BE2C (cell line): Measurements from ENCODE around the gene RBM14.
A peak's percentile ranks its signal among the peaks of the same experiment; 100 is the strongest.

ENCODE experiments used
- DNase-seq: peaks from one replicate; pipeline ENCODE4 v3.0.0-alpha.2; 2020
- H3K27me3 ChIP-seq: fragments of 250-450 bp; sonication (Bioruptor Pico); 2 replicates; pipeline ENCODE4 v1.5.1; 2020; ENCODE audit warnings: mild to moderate bottlenecking
- H3K36me3 ChIP-seq: fragments of 250-450 bp; sonication (Bioruptor Pico); 2 replicates; pipeline ENCODE4 v1.5.1; 2020; ENCODE audit warnings: mild to moderate bottlenecking
- H3K4me1 ChIP-seq: fragments of 250-450 bp; sonication (Bioruptor Pico); 2 replicates; pipeline ENCODE4 v1.5.1; 2020
- H3K4me3 ChIP-seq: 2 replicates; pipeline ENCODE4 v1.5.1; 2011; ENCODE audit warnings: low read depth, low read length
- H3K9me3 ChIP-seq: fragments of 250-450 bp; sonication (Bioruptor Pico); 2 replicates; pipeline ENCODE4 v1.5.1; 2020
- TF ChIP-seq, protein P1 (sequence below): IDR thresholded peaks from 2 replicates; pipeline ENCODE4 v1.5.1; 2012; ENCODE audit warnings: mild to moderate bottlenecking, low read depth, low read length

Gene RBM14

DNA sequence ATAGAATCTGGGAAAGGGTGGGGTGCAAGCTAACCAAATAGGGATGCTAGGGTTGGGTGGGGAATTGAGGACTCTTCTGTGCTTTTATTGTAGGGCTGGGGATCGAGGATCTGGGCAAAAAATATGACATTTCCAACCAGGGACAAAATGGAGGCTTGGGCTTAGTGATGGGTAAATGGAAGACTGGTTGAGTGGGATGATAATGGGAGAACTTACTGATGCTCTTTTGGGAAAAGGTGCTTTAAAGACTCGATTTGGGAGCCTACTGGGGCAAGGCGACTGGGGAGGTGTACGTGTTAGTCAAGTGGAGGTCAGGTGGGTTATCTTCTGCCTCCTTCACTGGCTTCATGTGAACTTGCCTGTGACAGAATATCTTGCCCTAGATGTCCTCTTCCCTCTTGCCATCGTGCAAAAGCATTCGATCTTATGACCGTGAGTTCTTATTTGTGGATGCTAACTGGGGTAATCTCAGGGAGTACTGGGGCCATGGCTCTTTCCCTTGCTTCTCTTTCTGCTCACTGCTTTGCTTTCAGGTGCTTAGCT is 11.7 kb downstream of the RBM14 start:
- H3K36me3 ChIP-seq: peaks cover 98% of the 10 kb centered on the region
- DNase-seq: no peak
- no peaks in the 10 kb centered on the region for H3K4me1 ChIP-seq

GRCh38 chr11:66629356-66629755 is 12.9 kb downstream of the RBM14 start:
- Histone ChIP-seq H3K36me3 (peaks cover 93% of the 10 kb centered on the region), H3K4me1 (no peaks in the 10 kb centered on the region), H3K27me3 (no peaks in the 10 kb centered on the region), H3K4me3 (no peak overlapping the region), H3K9me3 (no peaks in the 10 kb centered on the region)
- TF ChIP-seq, protein P1, sequence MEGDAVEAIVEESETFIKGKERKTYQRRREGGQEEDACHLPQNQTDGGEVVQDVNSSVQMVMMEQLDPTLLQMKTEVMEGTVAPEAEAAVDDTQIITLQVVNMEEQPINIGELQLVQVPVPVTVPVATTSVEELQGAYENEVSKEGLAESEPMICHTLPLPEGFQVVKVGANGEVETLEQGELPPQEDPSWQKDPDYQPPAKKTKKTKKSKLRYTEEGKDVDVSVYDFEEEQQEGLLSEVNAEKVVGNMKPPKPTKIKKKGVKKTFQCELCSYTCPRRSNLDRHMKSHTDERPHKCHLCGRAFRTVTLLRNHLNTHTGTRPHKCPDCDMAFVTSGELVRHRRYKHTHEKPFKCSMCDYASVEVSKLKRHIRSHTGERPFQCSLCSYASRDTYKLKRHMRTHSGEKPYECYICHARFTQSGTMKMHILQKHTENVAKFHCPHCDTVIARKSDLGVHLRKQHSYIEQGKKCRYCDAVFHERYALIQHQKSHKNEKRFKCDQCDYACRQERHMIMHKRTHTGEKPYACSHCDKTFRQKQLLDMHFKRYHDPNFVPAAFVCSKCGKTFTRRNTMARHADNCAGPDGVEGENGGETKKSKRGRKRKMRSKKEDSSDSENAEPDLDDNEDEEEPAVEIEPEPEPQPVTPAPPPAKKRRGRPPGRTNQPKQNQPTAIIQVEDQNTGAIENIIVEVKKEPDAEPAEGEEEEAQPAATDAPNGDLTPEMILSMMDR: no peak
- no peak for DNase-seq

More for the DNA sequence above, 11.7 kb downstream of the RBM14 start:
- TF ChIP-seq, protein P1: no peak
- Histone ChIP-seq H3K27me3 (no peaks in the 10 kb centered on the region), H3K4me3 (no peak overlapping the region), H3K9me3 (no peaks in the 10 kb centered on the region)

DNA sequence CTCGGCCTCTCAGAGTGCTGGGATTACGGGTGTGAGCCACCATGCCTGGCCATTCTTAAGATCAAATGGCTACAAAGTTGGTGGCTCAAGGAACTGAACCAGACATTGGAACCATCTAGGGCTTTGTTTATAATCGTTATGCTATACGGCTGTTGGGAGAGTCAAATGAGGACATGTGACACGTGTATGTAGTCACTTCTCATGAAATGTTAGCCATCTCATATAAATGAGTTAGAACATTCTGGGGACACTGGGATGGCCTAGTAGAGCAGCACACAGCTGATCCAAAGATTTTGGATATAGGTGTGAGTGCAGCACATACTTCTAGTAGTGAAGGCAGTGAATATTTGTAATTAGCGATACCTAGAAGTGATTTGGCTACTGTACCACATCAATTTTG is 15.5 kb downstream of the RBM14 start:
- Histone ChIP-seq H3K4me1 (no peaks in the 10 kb centered on the region), H3K9me3 (no peaks in the 10 kb centered on the region), H3K36me3 (peaks cover 72% of the 10 kb centered on the region), H3K27me3 (no peaks in the 10 kb centered on the region), H3K4me3 (no peak overlapping the region)
- no peak for DNase-seq
- TF ChIP-seq, protein P1: no peak

- TF ChIP-seq, protein P1: no peak
- Histone ChIP-seq H3K4me1 (peaks cover 2% of the 10 kb centered on the region; the same call in 1 of the 2 replicates), H3K27me3 (no peaks in the 10 kb centered on the region), H3K9me3 (no peaks in the 10 kb centered on the region), H3K4me3 (no peak overlapping the region), H3K36me3 (peaks cover 61% of the 10 kb centered on the region)
- no peak for DNase-seq
These were observed 16.5 kb downstream of the RBM14 start for GRCh38 chr11:66632952-66633351.

DNA sequence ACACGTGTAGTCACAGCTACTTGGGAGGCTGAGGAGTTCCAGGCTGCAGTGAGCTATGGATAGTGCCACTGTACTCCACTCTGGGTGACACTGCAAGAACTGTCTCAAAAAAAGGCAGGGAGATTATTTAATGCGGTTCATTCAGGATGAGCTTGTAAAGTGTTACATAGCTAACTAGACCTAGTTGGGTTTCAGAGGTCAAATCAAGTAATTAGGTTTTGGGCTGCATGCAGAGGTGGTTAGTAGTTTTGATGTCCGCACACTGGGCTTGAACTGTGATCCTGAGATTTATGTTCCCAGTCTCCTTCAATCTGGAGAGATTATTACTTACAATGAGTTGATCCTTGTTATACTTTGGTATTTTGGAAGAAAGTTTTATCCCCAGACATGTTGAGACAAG is 20.0 kb downstream of the RBM14 start:
- Histone ChIP-seq H3K36me3 (peaks cover 52% of the 10 kb centered on the region), H3K9me3 (no peaks in the 10 kb centered on the region), H3K27me3 (no peaks in the 10 kb centered on the region), H3K4me3 (no peak overlapping the region), H3K4me1 (peaks cover 2% of the 10 kb centered on the region; the same call in 1 of the 2 replicates)
- TF ChIP-seq, protein P1: no peak
- DNase-seq: no peak

GRCh38 chr11:66637557-66638176 is 21.2 kb downstream of the RBM14 start:
- Histone ChIP-seq H3K27me3 (no peaks in the 10 kb centered on the region), H3K9me3 (no peaks in the 10 kb centered on the region), H3K4me1 (peaks cover 5% of the 10 kb centered on the region; the same call in 1 of the 2 replicates), H3K36me3 (peaks cover 54% of the 10 kb centered on the region), H3K4me3 (peak overlapping the region; percentile 52)
- TF ChIP-seq, protein P1: peak; percentile 26; the same call in 1 of the 2 replicates
- DNase-seq: no peak
